RWPE2 (cell line): ENCODE results near the gene RAB3IL1.

Experiments
- ATAC-seq: fragments of 200-7000 bp; cut with Tn5 transposase; 3 replicates; pipeline ENCODE4 v1.9.1; 2021; ENCODE audit warnings: low read depth
- DNase-seq: peaks from one replicate; pipeline ENCODE4 v3.0.0-alpha.2; 2020; ENCODE audit warnings: low spot score
- H3K27ac ChIP-seq: fragments of 450-650 bp; 2 replicates; pipeline ENCODE4 v1.5.1; 2017; ENCODE audit warnings: mild to moderate bottlenecking; ENCODE audit not compliant: poor library complexity, severe bottlenecking
- H3K27me3 ChIP-seq: fragments of 250-450 bp; sonication (Bioruptor Pico); 2 replicates; pipeline ENCODE4 v1.5.1; 2021; ENCODE audit warnings: mild to moderate bottlenecking, moderate library complexity; ENCODE audit not compliant: insufficient read depth, poor library complexity, severe bottlenecking
- H3K36me3 ChIP-seq: fragments of 250-450 bp; sonication (Bioruptor Pico); 2 replicates; pipeline ENCODE4 v1.5.1; 2020; ENCODE audit warnings: low read depth, mild to moderate bottlenecking, moderate library complexity
- H3K4me1 ChIP-seq: fragments of 250-450 bp; sonication (Bioruptor Pico); 2 replicates; pipeline ENCODE4 v1.5.1; 2021; ENCODE audit warnings: mild to moderate bottlenecking, moderate library complexity; ENCODE audit not compliant: insufficient read depth, poor library complexity, severe bottlenecking
- H3K4me3 ChIP-seq: fragments of 250-450 bp; sonication (Bioruptor Pico); 2 replicates; pipeline ENCODE4 v1.5.1; 2021; ENCODE audit warnings: mild to moderate bottlenecking, moderate library complexity; ENCODE audit not compliant: severe bottlenecking
- H3K9me3 ChIP-seq: fragments of 250-450 bp; sonication (Bioruptor Pico); 2 replicates; pipeline ENCODE4 v1.5.1; 2021; ENCODE audit warnings: mild to moderate bottlenecking, moderate library complexity; ENCODE audit not compliant: severe bottlenecking
- CTCF ChIP-seq: fragments of 450-650 bp; IDR thresholded peaks from one replicate; pipeline ENCODE4 v1.5.1; 2017; ENCODE audit warnings: mild to moderate bottlenecking, moderate library complexity; ENCODE audit not compliant: poor library complexity, severe bottlenecking

Gene RAB3IL1

DNA sequence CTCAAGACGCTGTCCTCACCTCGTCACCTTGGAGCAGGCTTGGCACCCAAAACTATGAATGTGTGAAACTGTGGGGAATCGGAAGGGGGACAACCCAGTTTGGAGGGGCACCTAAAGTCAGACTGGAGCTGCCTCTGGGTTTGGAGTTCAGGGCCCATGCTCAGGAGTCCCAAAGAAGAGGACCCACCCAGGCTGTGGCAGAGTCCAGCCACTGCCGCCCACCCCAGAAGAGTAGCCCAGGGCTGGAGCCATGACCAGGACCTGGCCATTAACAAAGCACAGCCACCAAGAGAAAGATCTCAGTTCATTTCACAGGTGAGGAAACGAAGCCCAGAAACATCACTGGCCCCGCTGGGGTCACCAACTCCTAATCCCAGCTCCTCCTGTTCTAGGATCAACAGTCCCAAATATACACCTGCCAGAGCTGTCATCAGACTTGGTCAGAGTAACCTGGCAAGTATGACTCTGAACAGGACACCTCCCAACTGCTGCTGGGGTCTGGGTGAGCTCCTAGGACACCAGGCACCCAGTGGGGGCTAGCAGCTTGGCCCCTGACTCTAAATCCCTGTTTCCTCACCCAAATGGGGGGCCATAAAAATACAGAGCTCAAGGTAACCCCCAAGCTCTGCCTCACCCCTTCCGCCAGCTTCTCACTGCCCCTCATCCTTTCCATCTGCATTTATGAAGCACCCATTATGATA is 2.7 kb downstream of the RAB3IL1 start:
- Histone ChIP-seq H3K27me3 (peaks cover 8% of the 10 kb centered on the region), H3K27ac (no peak overlapping the region), H3K36me3 (no peaks in the 10 kb centered on the region), H3K4me3 (no peak overlapping the region), H3K4me1 (no peaks in the 10 kb centered on the region), H3K9me3 (no peaks in the 10 kb centered on the region)
- TF ChIP-seq CTCF: no peak
- no peak for DNase-seq
- no peak for ATAC-seq

DNA sequence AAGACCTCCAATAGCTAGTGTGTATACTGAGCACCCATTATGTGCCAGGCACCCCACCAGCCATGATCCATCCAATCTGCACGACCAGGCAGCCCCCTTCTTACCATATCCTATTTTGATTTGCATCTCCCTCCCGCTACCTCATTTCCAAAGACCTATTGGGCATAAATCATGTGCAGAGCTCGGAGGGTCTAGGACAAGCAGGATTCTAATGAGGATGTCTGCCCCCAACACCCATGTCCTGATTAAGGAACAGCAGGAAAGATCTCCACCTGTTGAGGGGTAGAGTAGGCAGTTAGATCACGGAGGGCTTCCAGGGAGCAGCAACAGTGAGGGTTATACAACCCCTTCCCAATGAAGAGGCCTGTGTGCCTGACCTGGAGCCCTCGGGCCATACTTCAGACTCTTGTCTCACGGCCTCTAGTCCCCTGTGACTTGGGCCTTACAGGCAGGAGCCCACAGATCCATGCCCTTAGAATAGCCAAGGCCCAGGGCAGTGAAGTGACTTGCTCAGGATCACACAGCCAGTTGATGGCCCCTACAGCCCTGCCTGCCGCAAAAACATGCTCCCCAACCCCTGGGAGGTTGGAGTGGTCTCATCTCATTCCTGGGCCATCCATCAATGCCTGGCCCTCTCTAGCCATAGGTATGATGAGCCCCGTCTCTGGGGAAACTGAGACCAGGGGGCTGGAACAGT is 3.5 kb downstream of the RAB3IL1 start:
- H3K4me3 ChIP-seq: no peak overlapping the region
- H3K27me3 ChIP-seq: peaks cover 8% of the 10 kb centered on the region
- no peaks in the 10 kb centered on the region for H3K9me3 ChIP-seq
- no peaks in the 10 kb centered on the region for H3K4me1 ChIP-seq
- H3K27ac ChIP-seq: no peak overlapping the region
- no peak for ATAC-seq
- no peaks in the 10 kb centered on the region for H3K36me3 ChIP-seq
- no peak for TF ChIP-seq CTCF
- DNase-seq: no peak

- Histone ChIP-seq H3K4me1 (no peaks in the 10 kb centered on the region), H3K27me3 (peaks cover 5% of the 10 kb centered on the region), H3K36me3 (no peaks in the 10 kb centered on the region)
Observed at GRCh38 chr11:61912991-61913698, 4.2 kb downstream of the RAB3IL1 start.

DNA sequence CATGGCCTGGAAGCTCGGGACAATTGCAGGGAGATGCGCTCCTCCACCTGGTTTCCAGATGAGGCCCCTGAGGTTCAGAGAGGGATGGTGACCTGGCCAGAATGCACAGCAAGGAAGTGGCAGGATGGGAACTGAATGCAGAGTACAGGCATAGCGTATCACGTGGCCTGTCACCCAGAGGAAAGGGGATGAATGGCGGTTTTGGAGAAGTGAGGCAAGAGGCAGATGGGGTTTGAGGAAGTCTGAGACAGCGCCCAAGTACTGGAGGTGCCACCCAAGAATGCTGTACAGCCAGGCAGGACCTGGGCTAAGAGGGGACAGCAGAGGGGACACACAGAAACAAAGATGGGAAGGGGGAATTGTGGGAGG is 4.9 kb downstream of the RAB3IL1 start:
- no peaks in the 10 kb centered on the region for H3K36me3 ChIP-seq
- H3K27me3 ChIP-seq: no peaks in the 10 kb centered on the region
- TF ChIP-seq CTCF: no peak
- no peak for DNase-seq
- H3K4me3 ChIP-seq: no peak overlapping the region
- no peak for ATAC-seq
- H3K27ac ChIP-seq: no peak overlapping the region
- H3K9me3 ChIP-seq: no peaks in the 10 kb centered on the region
- H3K4me1 ChIP-seq: no peaks in the 10 kb centered on the region

More at GRCh38 chr11:61912991-61913698, 4.2 kb downstream of the RAB3IL1 start:
- no peak overlapping the region for H3K27ac ChIP-seq
- ATAC-seq (no peak), DNase-seq (peak; percentile 54)
- no peaks in the 10 kb centered on the region for H3K9me3 ChIP-seq
- no peak overlapping the region for H3K4me3 ChIP-seq
- no peak for TF ChIP-seq CTCF
